OCI-LY1 (cell line): ENCODE measurements around the gene PTPRT.

Source experiments
- H2AFZ ChIP-seq: fragments of 200-600 bp; sonication (generic), shearing (Covaris generic); 2 replicates; pipeline ENCODE4 v1.6.0; 2014; ENCODE audit warnings: antibody characterized with exemption, mild to moderate bottlenecking, low read length
- H3F3A ChIP-seq: fragments of 200-600 bp; sonication (generic), shearing (Covaris generic); 2 replicates; pipeline ENCODE4 v1.6.0; 2014; ENCODE audit warnings: mild to moderate bottlenecking, antibody characterized with exemption, low read length, moderate library complexity; ENCODE audit not compliant: insufficient read depth
- H3K27ac ChIP-seq: fragments of 200-600 bp; sonication (generic); 2 replicates; pipeline ENCODE4 v1.5.1; 2014; ENCODE audit warnings: low read length, mixed run types, mild to moderate bottlenecking, low read depth; ENCODE audit not compliant: poor library complexity, severe bottlenecking
- H3K27me3 ChIP-seq: fragments of 200-600 bp; sonication (generic); 2 replicates; pipeline ENCODE4 v1.6.0; 2014; ENCODE audit warnings: antibody characterized with exemption, mild to moderate bottlenecking, low read length, moderate library complexity; ENCODE audit not compliant: insufficient read depth
- H3K36me3 ChIP-seq: fragments of 200-600 bp; sonication (generic); 2 replicates; pipeline ENCODE4 v1.6.1; 2014; ENCODE audit warnings: mild to moderate bottlenecking, antibody characterized with exemption, low read length, moderate library complexity, mixed read lengths; ENCODE audit not compliant: insufficient read depth
- H3K4me1 ChIP-seq: fragments of 200-600 bp; sonication (generic); 2 replicates; pipeline ENCODE4 v1.5.1; 2014; ENCODE audit warnings: mild to moderate bottlenecking, low read length, moderate library complexity; ENCODE audit not compliant: insufficient read depth, severe bottlenecking
- H3K4me2 ChIP-seq: fragments of 200-600 bp; sonication (generic), shearing (Covaris generic); 2 replicates; pipeline ENCODE4 v1.6.1; 2014; ENCODE audit warnings: low read length
- H3K4me3 ChIP-seq: fragments of 200-600 bp; sonication (generic); 2 replicates; pipeline ENCODE4 v1.5.1; 2014; ENCODE audit warnings: low read length, low read depth, mild to moderate bottlenecking, mixed read lengths; ENCODE audit not compliant: poor library complexity, severe bottlenecking
- H3K79me2 ChIP-seq: fragments of 200-600 bp; shearing (Covaris generic); 2 replicates; pipeline ENCODE4 v1.6.1; 2016; ENCODE audit warnings: mixed run types, low read length, mixed read lengths; ENCODE audit not compliant: insufficient read depth
- H3K9ac ChIP-seq: fragments of 200-600 bp; sonication (generic), shearing (Covaris generic); 2 replicates; pipeline ENCODE4 v1.6.1; 2014; ENCODE audit warnings: mild to moderate bottlenecking, low read length, mixed read lengths
- H3K9me2 ChIP-seq: fragments of 200-600 bp; sonication (generic), shearing (Covaris generic); 2 replicates; pipeline ENCODE4 v1.6.1; 2014; ENCODE audit warnings: low read depth, mild to moderate bottlenecking, low read length, mixed read lengths
- H3K9me3 ChIP-seq: fragments of 200-600 bp; shearing (Covaris generic); 2 replicates; pipeline ENCODE4 v1.6.1; 2014; ENCODE audit warnings: low read length, mixed read lengths
- H4K20me1 ChIP-seq: fragments of 200-600 bp; sonication (generic), shearing (Covaris generic); 2 replicates; pipeline ENCODE4 v1.6.0; 2016; ENCODE audit warnings: mild to moderate bottlenecking, low read length; ENCODE audit not compliant: insufficient read depth
- CTCF ChIP-seq: fragments of 200-600 bp; sonication (generic), shearing (Covaris generic); IDR thresholded peaks from 2 replicates; pipeline ENCODE4 v1.5.1; 2017; ENCODE audit warnings: mild to moderate bottlenecking, antibody characterized with exemption, low read length, moderate library complexity, mixed read lengths
- EZH2 ChIP-seq: fragments of 200-600 bp; sonication (generic), shearing (Covaris generic); IDR thresholded peaks from 2 replicates; pipeline ENCODE4 v1.8.0; 2017; ENCODE audit warnings: borderline replicate concordance, mixed run types, mild to moderate bottlenecking, antibody characterized with exemption, low read length, moderate library complexity, mixed read lengths

PTPRT gene

GRCh38 chr20:42649748-42650147, 540.0 kb downstream of the PTPRT start:
- H3K4me3 ChIP-seq: no peak overlapping the region
- no peak overlapping the region for H2AFZ ChIP-seq
- no peaks in the 10 kb centered on the region for H3F3A ChIP-seq
- H3K27me3 ChIP-seq: no peaks in the 10 kb centered on the region
- TF ChIP-seq EZH2 (no peak), CTCF (no peak)
- H3K4me2 ChIP-seq: no peak overlapping the region
- peaks cover 26% of the 10 kb centered on the region for H3K4me1 ChIP-seq
- H4K20me1 ChIP-seq: no peaks in the 10 kb centered on the region
- no peak overlapping the region for H3K27ac ChIP-seq
- H3K9me2 ChIP-seq: no peaks in the 10 kb centered on the region
- no peaks in the 10 kb centered on the region for H3K79me2 ChIP-seq
- no peaks in the 10 kb centered on the region; the same call in 1 of the 2 replicates for H3K36me3 ChIP-seq
- H3K9ac ChIP-seq: no peak overlapping the region
- no peaks in the 10 kb centered on the region for H3K9me3 ChIP-seq

- Histone ChIP-seq H3K9me2 (no peaks in the 10 kb centered on the region), H3K27ac (no peak overlapping the region), H3K4me2 (no peak overlapping the region), H3K79me2 (no peaks in the 10 kb centered on the region), H3K9me3 (no peaks in the 10 kb centered on the region), H3F3A (no peaks in the 10 kb centered on the region), H3K9ac (no peak overlapping the region), H3K36me3 (no peaks in the 10 kb centered on the region), H3K4me3 (no peak overlapping the region), H2AFZ (no peak overlapping the region), H3K4me1 (peaks cover 26% of the 10 kb centered on the region), H4K20me1 (no peaks in the 10 kb centered on the region), H3K27me3 (no peaks in the 10 kb centered on the region)
- TF ChIP-seq CTCF: no peak
- no peak for TF ChIP-seq EZH2
Observed at GRCh38 chr20:42646250-42646649, 543.5 kb downstream of the PTPRT start.

GRCh38 chr20:42641886-42642285, 547.8 kb downstream of the PTPRT start:
- H3K9me3 ChIP-seq: no peaks in the 10 kb centered on the region
- H3K36me3 ChIP-seq: no peaks in the 10 kb centered on the region
- no peak overlapping the region for H3K27ac ChIP-seq
- no peaks in the 10 kb centered on the region for H4K20me1 ChIP-seq
- no peaks in the 10 kb centered on the region for H3K4me1 ChIP-seq
- H3K9ac ChIP-seq: no peak overlapping the region
- no peaks in the 10 kb centered on the region for H3F3A ChIP-seq
- H3K9me2 ChIP-seq: no peaks in the 10 kb centered on the region
- H2AFZ ChIP-seq: no peak overlapping the region
- H3K4me3 ChIP-seq: no peak overlapping the region
- H3K27me3 ChIP-seq: no peaks in the 10 kb centered on the region
- no peak for TF ChIP-seq EZH2
- TF ChIP-seq CTCF: no peak
- H3K79me2 ChIP-seq: no peaks in the 10 kb centered on the region
- H3K4me2 ChIP-seq: no peak overlapping the region
